HG02885 (cell line): ENCODE results near the gene IL3RA.
"Not testable (repeated sequence)": the region's sequence is repeated elsewhere in the genome, so short reads cannot be mapped to it uniquely, and the experiment has no call there.

Experiments
- ATAC-seq: cut with Tn5 transposase; IDR thresholded peaks from one replicate; pipeline ENCODE4 v1.9.1; 2021; ENCODE audit warnings: mild to moderate bottlenecking; ENCODE audit not compliant: unreplicated experiment, poor library complexity

The IL3RA gene

DNA sequence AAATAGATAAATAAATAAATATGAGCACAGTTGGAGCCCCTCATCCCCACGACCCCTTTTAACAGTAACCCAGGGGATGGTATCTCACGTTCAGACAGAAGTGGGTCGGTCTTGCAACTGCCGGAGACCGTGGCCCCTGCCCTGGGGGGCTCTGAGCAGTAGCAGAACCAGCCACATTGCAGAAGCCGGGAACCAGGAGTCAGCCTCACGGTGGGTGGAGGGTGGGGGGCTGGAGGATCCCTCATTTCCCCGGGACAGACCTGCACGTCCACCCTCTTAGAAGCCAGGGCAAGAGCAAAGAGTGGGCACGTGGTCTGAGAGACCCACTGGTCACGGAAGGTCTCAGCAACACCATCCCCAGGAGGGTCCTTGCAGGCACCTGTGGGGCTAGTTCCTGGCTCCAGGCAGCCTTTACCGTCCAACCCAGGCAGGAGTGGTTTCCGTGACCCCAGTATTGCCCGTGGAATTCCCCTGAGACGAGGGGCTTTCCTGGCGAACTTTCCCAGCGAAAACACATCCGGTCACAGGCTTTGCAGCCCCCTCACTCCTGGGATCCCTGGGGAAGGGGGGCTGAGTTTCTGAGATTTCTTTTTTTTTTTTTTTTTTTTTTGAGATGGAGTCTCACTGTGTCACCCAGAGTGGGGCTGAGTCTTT lies 8.8 kb upstream of the IL3RA start:
- ATAC-seq = no peak

DNA sequence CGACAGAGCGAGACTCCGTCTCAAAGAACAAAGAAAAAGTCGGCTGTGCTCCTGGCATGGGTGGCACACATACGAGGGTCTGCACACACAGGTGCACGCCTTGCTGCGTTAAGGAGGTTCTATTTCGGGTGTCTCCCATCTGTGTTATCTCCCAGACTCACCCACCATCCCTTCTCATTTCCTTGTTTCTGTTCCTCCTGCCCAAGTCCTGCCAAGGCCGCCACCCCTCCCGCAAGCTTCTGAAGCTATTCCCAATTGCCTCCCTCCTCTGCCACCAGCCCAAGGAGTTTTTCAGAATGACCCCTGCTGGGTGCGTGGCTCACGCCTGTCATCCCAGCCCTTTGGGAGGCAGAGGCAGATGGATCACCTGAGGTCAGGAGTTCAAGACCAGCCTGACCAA lies 6.0 kb upstream of the IL3RA start:
- ATAC-seq = no peak

DNA sequence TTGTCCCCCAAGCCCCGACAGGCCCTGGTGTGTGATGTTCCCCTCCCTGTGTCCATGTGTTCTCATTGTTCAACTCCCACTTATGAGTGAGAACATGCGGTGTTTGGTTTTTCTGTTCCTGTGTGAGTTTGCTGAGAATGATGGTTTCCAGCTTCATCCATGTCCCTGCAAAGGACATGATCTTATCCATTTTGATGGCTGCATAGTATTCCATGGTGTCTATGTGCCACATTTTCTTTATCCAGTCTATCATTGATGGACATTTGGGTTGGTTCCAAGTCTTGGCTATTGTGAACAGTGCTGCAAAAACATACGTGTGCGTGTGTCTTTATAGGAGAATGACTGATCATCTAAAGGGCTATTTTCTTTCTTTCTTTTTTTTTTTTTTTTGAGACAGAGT lies 4.2 kb upstream of the IL3RA start:
- ATAC-seq = not testable (repeated sequence)

DNA sequence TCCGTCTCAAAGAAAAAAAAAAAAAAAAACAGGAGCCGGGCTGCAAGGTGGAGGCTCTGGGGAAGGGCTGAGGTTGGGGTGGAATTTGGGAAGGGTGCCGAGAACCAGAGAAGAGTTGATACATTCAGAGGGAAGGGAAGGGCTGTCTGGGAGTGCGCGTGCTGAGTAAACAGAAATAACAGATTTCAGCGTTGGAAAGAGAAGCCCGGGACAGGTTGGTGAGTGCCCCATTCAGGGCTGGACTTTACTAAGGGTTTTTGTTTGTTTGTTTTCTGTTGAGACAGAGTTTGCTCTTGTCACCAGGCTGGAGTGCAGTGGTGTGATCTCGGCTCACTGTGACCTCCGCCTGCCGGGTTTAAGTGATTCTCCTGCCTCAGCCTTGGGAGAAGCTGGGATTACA lies 1.7 kb upstream of the IL3RA start:
- no peak for ATAC-seq

DNA sequence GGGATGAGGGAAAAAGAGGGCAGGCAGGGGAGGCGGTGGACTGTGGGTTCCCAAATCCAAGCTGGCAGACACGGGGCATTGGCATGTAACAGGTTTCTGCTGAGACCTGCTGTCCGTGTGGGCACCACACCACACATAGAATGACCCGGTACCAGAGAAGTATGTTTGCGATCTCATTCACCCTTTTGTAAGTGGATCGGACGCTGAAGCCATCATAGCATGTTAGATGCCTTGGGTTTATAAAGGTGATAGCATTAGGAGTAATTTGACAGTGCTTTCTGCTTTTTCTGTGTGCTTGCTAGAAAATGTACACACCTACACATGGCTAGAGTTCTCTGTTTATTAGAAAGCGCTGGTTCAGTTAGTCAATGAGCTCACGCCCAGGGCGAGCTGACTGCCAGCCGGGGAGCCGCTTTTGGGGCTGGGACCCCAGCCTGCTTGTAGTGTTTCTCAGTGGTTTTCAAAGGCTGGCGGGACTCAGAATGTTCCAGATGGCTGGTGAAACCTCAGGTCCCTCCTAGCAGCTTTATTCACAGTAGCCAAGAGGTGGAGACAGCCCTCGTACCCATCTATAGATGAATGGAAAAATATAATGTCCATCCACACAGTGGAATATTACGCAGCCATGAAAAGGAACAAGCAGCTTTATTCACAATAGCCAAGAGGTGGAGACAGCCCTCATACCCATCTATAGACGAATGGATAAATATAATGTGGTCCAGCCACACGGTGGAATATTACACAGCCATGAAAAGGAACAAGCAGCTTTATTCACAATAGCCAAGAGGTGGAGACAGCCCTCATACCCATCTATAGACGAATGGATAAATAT lies 579 bp downstream of the IL3RA start:
- ATAC-seq = no peak

DNA sequence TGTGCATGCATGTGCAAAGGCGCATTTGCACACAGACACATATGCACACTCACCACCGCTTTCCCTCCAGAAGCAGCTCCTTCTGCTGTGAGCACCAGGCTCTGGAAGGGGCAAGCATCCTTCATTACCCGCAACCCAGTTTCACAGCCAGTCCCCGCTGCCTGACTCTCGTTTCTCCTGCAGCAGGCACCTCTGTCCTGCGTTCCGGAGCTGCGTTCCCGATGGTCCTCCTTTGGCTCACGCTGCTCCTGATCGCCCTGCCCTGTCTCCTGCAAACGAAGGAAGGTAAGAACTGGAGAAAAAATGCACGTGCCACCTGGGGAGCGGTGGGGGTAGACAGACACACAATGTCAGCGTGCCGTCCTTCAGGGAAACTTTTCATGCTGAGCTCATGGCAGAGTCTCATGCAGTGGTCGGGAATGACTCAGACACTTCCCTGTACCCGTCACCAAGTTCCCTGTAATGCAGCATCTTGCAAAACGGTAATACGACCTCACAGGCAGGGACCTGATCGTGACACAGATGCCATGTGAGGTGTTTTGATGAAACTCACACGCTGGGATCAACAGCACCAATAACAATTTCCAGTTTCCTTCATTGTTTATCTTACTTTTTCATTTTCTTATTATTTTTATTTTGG lies 5.1 kb downstream of the IL3RA start:
- no peak for ATAC-seq

DNA sequence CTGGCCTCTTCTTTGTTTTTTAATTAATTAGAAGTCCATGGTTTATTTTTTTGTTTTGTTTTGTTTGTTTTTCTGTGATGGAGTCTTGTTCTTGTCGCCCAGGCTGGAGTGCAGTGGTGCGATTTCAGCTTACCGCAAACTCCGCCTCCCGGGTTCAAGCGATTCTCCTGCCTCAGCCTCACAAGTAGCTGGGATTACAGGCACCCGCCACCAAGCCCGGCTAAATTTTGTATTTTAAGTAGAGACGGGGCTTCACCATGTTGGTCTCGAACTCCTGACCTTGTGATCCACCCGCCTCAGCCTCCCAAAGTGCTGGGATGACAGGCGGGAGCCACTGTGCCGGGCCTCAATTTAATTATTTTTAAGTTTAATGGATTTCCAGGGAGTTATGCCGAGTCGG lies 13.0 kb downstream of the IL3RA start:
- not testable (repeated sequence) for ATAC-seq

DNA sequence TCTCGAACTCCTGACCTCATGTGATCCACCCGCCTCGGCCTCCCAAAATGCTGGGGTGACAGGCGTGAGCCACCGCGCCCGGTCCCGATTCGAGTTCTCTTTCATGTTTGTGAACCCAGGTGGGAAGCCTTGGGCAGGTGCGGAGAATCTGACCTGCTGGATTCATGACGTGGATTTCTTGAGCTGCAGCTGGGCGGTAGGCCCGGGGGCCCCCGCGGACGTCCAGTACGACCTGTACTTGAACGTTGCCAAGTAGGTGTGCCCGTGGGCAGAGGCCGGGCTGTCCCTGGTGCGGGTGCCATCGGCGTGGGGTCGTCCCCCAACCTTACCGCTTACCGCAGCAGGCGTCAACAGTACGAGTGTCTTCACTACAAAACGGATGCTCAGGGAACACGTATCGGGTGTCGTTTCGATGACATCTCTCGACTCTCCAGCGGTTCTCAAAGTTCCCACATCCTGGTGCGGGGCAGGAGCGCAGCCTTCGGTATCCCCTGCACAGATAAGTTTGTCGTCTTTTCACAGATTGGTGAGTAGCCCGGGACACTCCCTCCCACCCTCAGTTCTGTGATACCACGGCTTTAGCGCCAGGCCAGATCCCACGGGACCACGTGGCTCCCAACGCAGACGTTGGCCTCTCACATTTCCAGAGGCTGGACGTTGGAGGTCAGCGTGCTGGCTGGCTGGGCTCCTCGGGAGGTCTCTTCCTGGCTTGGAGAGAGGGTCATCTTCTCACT lies 15.6 kb downstream of the IL3RA start:
- ATAC-seq = no peak

DNA sequence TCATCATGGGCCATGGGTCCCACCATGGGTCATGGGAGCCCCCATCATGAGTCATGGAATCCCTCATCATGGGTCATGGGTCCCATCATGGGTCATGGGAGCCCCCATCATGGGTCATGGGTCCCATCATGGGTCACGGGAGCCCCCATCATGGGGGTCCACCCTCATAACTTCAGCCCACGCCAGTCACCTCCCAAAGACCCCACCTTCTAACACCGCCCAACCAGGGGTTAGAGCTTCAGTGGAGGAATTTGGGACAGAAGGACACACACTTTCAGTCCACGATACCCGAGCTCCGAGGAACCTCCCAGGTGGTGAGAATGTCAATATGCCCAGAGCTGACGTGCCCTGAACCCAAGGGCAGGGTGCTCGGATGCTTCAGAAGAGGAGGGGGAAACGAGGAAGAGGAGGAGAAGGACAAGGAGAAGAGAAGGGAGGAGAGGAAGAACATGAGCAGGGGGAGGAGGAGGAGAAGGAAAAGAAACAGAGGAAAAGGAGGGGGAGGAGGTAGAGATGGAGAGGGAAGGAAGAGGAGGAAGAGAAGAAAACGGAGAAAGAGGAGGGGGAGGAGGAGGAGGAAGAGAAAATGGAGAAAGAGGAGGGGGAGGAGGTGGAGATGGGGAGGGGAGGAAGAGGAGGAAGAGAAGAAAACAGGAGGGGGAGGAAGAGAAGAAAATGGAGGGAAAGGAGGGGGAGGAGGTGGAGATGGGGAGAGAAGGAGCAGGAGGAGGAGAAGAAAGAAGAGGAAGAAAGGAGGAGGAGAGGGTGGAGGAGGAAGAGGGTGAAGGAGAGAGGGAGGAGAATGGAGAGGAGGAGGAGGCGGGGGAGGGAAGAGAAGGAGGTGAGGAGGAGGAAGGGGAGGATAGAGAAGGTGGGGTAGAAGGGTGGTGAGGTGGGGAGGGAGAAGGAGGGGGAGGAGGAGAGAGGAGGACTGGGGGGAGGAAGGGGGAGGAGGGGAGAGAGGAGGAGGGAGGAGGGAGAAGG lies 17.7 kb downstream of the IL3RA start:
- ATAC-seq = no peak

DNA sequence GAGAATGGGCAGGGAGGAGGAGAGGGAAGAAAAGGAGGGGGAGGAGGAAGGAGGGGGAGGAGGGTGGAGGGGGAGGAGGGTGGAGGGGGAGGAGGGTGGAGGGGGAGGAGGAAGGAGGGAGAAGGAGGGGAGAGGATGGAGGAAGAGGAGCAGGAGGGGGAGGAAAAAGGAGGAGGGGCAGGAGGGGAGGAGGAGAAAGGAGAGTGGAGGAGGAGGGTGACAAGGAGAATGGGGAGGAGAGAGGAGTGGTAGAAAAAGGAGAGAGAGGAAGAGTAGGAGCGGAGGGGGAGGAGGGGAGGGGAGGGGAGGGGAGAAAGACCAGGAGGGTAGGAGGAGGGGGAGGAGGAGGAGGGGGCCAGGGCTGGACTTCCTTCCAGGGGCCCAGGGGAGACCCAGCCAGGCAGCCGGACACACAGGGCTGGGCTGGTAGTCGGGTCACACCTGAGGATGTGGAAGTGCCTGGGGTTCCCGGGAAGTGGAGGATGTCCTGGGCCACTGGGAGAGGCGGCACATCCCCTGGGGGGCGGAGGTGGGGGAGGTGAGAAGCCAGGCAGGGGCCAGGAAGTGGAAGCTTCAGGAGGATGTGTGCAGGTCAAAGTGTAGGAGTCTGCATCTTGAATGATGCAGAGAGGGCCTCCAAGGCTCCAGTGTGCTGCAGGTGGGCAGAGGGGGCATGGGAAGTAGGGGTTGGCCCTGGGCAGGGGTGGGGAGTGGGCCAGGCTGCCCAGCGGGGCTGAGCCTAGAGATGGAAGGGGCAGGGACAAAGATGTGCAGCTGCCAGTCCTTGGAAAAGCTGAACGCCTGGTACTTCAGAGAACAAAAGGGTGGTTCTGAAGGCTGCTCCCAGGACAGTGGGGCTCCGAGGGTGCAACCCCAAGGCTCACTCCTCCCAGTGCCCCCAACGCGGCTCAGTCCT lies 18.8 kb downstream of the IL3RA start:
- ATAC-seq = no peak

DNA sequence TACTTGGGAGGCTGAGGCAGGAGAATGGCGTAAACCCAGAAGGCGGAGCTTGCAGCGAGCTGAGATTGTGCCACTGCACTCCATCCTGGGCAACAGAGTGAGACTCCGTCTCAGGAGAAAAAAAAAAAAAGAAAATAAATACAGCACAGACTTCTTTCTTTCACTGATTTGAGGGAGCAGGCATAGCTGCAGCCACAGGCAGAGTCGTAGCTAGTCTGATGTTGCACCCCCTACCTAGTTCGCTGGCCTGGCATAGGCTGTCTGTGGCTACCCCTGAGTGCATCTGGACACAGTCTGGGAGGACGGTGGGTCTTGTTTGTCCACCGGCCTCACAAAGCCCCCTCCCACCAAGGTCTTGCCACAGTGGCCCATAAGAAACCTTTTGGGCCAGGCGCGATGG lies 21.4 kb downstream of the IL3RA start:
- no peak for ATAC-seq

DNA sequence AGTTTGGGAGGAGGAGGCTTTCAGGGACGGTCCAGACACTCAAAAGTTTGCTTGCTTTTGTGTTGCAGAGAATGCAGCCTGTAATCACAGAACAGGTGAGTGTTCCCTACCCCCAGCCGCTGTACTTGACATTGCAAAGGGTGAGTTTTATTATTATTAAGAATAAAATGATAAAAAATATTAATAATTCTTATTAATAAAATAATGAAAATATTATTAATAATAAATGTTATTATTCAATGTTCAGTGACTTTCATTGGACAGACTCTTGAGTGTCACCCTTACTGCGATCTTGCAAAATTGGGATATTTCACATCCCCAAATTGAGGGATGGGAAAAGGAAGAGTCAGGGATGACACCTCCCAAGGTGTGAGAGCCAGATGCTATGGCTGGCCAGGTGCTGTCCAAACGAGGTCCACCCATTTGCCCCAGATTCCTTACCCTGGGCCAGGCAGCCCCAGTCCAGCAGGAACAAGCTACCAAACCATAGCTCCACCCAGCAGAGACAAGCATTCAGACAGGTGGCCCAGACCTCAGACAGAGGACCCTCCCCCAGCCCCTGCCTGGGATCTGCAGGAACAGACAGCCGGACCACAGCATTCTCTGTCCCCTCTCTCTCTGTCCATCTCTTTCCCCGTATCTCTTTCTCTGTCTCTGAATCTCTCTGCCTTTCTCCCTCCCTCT lies 22.4 kb downstream of the IL3RA start:
- no peak for ATAC-seq

DNA sequence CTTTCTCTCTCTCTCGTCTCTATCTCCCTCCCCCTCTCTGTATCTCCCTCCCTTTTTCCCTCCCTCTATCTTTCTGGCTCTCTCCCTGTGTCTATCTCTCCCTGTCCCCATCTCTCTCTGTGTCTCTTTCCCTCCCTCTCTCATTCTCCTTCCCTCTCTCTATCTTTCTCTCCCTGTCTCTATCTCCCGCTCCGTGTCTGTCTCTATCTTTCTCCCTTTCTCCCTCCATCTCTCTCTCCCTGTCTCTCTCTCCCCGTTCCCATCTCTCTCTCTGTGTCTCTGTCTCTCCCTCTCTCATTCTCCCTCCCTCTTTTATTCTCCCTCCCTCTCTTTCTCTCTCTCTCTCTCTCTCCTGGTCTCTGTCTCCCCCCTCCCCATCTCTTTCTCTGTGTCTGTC lies 22.9 kb downstream of the IL3RA start:
- no peak for ATAC-seq

DNA sequence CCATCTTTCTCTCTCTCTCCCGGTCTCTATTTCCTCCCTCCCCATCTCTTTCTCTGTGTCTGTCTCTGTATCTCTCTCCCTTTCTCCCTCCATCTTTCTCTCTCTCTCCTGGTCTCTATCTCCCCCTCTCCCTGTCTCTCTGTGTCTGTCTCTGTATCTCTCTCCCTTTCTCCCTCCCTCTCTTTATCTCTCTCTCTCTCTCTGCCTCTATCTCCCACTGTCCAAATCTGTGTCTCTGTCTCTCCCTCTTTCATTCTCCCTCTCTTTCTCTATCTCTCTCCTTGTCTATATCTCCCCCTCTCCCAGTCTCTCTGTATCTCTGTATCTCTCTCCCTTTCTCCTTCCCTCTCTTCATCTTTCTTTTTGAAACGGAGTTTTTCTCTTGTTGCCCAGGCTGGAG lies 23.6 kb downstream of the IL3RA start:
- no peak for ATAC-seq

DNA sequence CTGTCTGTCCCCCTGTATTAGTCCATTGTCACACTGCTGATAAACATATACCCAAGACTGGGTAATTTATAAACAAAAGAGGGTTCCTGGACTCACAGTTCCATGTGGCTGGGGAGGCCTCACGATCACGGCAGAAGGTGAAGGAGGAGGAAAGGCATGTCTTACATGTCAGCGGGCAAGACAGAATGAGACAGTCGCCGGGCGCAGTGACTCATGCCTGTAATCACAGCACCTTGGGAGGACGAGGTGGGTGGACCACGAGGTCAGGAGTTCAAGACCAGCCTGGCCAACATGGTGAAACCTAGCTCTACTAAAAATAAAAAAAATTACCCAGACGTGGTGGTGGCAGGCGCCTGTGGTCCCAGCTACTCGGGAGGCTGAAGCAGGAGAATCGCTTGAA lies 24.7 kb downstream of the IL3RA start:
- no peak for ATAC-seq

DNA sequence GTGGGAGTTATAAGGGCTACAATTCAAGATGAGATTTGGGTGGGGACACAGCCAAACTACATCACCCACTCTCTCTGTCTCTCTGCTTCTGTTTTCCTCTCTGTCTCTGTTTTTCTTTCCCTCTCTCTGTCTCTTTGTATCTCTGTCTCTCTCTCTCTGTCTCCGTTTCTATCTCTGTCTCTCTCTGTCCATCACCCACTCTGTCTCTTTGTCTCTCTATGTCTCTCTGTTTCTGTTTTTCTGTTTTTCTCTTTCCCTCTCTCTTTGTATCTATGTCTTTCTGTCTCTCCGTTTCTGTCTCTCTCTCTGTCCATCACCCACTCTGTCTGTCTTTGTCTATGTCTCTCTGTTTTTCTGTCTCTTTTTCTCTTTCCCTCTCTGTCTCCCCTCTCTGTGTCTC lies 25.3 kb downstream of the IL3RA start:
- ATAC-seq = no peak

DNA sequence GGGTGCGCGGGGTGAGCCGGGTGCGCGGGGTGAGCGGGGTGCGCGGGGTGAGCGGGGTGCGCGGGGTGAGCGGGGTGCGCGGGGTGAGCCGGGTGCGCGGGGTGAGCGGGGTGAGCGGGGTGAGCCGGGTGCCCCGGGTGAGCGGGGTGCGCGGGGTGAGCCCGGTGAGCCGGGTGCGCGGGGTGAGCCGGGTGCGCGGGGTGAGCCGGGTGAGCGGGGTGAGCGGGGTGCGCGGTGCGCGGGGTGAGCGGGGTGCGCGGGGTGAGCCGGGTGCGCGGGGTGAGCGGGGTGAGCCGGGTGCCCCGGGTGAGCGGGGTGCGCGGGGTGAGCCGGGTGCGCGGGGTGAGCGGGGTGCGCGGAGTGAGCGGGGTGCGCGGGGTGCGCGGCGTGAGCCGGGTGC lies 29.8 kb downstream of the IL3RA start:
- not testable (repeated sequence) for ATAC-seq

DNA sequence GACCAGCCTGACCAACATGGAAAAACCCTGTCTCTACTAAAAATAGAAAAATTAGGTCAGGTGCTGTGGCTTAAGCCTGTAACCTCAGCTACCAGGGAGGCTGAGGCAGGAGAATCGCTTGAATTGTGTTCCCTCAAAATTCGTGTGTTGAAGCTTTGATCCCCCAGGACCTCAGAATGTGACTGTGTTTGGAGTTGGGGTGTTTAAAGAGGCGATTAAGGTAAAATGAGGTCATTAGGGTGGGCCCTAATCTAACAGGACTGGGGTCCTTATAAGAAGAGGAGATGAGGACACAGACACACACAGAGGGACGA lies 31.8 kb downstream of the IL3RA start:
- no peak for ATAC-seq
